Epithelial cell of esophagus (primary cell): Measurements from ENCODE around the gene ITGA4.

Experiments
- DNase-seq: peaks from one replicate; pipeline ENCODE4 v3.0.0; 2010; ENCODE audit warnings: low read depth
- H3K4me3 ChIP-seq: 2 replicates; pipeline ENCODE4 v1.5.1; 2011; ENCODE audit warnings: mild to moderate bottlenecking, low read length, control low read depth
- TF ChIP-seq, protein P1 (sequence below): IDR thresholded peaks from 2 replicates; pipeline ENCODE4 v1.5.1; 2011; ENCODE audit warnings: low read depth, mild to moderate bottlenecking, low read length, control low read depth, inconsistent platforms; ENCODE audit not compliant: insufficient read depth; ENCODE audit errors: missing control alignments

The ITGA4 gene

DNA sequence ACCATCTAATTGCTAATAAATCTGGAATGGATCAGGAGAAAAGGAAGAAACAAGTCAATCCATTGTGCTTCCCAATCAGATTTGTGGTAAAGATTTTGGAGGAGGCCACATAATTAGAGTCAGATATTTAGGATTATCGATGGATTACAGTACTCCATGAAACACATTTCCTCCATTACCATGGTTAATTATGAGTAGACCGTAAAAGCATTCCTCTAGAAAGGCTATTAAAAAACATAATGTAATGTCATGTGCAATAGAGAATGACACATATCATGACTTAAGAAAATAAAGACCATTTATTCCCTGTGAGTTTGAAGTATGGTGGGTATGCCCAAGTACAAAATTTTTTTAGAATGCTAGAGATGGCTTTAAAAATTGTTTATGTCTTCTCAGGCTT, 96.1 kb downstream of the ITGA4 start:
- H3K4me3 ChIP-seq: no peak overlapping the region
- TF ChIP-seq, protein P1, sequence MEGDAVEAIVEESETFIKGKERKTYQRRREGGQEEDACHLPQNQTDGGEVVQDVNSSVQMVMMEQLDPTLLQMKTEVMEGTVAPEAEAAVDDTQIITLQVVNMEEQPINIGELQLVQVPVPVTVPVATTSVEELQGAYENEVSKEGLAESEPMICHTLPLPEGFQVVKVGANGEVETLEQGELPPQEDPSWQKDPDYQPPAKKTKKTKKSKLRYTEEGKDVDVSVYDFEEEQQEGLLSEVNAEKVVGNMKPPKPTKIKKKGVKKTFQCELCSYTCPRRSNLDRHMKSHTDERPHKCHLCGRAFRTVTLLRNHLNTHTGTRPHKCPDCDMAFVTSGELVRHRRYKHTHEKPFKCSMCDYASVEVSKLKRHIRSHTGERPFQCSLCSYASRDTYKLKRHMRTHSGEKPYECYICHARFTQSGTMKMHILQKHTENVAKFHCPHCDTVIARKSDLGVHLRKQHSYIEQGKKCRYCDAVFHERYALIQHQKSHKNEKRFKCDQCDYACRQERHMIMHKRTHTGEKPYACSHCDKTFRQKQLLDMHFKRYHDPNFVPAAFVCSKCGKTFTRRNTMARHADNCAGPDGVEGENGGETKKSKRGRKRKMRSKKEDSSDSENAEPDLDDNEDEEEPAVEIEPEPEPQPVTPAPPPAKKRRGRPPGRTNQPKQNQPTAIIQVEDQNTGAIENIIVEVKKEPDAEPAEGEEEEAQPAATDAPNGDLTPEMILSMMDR: no peak
- DNase-seq: no peak

DNA sequence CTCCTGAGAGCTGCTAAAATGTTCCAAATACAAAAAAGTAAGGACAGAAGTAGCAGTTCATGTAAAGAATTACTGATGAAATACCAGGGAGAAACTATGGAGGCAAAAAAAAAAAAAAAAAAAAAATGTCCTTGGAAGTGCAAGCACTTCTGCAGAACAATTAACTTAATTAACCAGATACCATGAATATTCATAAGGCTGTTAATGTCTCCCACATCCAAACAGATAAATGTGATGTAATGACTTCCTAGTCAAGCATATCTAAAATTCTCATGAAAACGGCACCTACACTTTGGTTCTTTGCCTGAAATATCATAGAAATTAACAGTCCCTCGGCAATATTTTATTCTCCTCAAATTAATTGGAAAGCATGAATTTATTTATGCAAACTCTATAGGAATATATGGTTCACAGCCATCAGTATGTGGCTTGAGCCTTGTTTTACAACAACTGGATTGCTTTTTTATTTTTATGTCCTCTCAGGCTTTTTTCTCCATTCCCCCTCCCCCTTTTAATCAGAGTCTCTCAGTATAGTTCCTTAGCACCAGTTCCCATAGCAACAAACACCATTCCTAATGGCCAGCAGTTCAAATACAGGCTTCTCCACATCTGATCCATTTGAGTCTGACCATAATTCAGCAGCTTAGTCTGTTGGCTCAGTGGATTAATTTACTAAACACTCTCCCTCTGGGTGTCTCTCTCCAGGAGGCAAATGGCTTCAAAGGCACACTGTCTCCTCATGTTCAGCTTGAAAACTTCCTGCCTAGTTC, 97.1 kb downstream of the ITGA4 start:
- TF ChIP-seq, protein P1: no peak
- no peak for DNase-seq

GRCh38 chr2:181558371-181558770, 101.2 kb downstream of the ITGA4 start:
- DNase-seq: no peak
- TF ChIP-seq, protein P1: no peak
- no peak overlapping the region for H3K4me3 ChIP-seq

More for the DNA sequence above, 97.1 kb downstream of the ITGA4 start:
- H3K4me3 ChIP-seq: no peak overlapping the region

- TF ChIP-seq, protein P1: no peak
- DNase-seq: no peak
These were observed 106.0 kb downstream of the ITGA4 start for GRCh38 chr2:181563101-181563692.

GRCh38 chr2:181566334-181567032, 109.3 kb downstream of the ITGA4 start:
- TF ChIP-seq, protein P1: no peak
- no peak for DNase-seq

More at GRCh38 chr2:181563101-181563692, 106.0 kb downstream of the ITGA4 start:
- H3K4me3 ChIP-seq: no peak overlapping the region

GRCh38 chr2:181570059-181570458, 112.9 kb downstream of the ITGA4 start:
- DNase-seq: no peak
- TF ChIP-seq, protein P1: no peak
- no peak overlapping the region for H3K4me3 ChIP-seq

More at GRCh38 chr2:181566334-181567032, 109.3 kb downstream of the ITGA4 start:
- H3K4me3 ChIP-seq: no peak overlapping the region
